Vagina (tissue), 2 donors: ENCODE measurements around the gene EREG. TPM values are rescaled to one million over a fixed set of nuclear protein-coding genes. Genes with fewer than 3 reads are reported as not detected.
A peak's percentile ranks its signal among the peaks of the same experiment; 100 is the strongest.

ENCODE experiments used
- DNase-seq, 2 donors: peaks; one replicate each; pipeline ENCODE4 v3.0.0-alpha.2; 2017; ENCODE audit errors: extremely low spot score in 2 of 2
- H3K27ac ChIP-seq: fragments of 200-600 bp; sonication (generic); one replicate; pipeline ENCODE4 v1.5.1; 2019
- H3K27me3 ChIP-seq: fragments of 200-600 bp; sonication (generic); one replicate; pipeline ENCODE4 v1.5.1; 2019
- H3K36me3 ChIP-seq, 2 donors: fragments of 200-600 bp; sonication (generic); one replicate each; pipeline ENCODE4 v1.5.1; 2017 to 2019
- H3K4me1 ChIP-seq: fragments of 200-600 bp; sonication (generic); one replicate; pipeline ENCODE4 v1.5.1; 2019
- H3K4me3 ChIP-seq, 2 donors: fragments of 200-600 bp; sonication (generic); 1 replicate in 1 of 2; 2 replicates in 1 of 2; pipeline ENCODE4 v1.5.1; 2016 to 2019
- H3K9me3 ChIP-seq: fragments of 200-600 bp; sonication (generic); one replicate; pipeline ENCODE4 v1.5.1; 2019
- POLR2A ChIP-seq, 2 donors: fragments of 450-650 bp; IDR thresholded peaks; one replicate each; pipeline ENCODE4 v1.6.1; 2017; ENCODE audit warnings: antibody characterized with exemption in 2 of 2, mild to moderate bottlenecking in 2 of 2, moderate library complexity in 2 of 2
- POLR2AphosphoS5 ChIP-seq, 2 donors: sonication (generic); formaldehyde crosslinking; IDR thresholded peaks; one replicate each; pipeline ENCODE4 v1.9.0; 2017; ENCODE audit warnings: antibody characterized with exemption in 2 of 2, mild to moderate bottlenecking in 2 of 2, low read depth in 1 of 2; ENCODE audit not compliant: insufficient read depth in 1 of 2
- intact Hi-C: fragments of 100-400 bp; cut with DNase I; formaldehyde crosslinking; loops from one replicate; pipeline ENCODE4 v1.15.1; 2023
- total RNA-seq: library from RNA; depleted of rRNA; stranded (reverse); fragments of >200 nt; gene quantifications from one replicate; pipeline ENCODE4 v1.2.3, GENCODE V29; 2016
- TF ChIP-seq, protein P1 (sequence below), 3 experiments: fragments of 450-650 bp in 2 of 3; fragments of 200-600 bp in 1 of 3; sonication (generic) in 1 of 3; IDR thresholded peaks; one replicate each; pipeline ENCODE4 v1.5.1; 2017 to 2019; ENCODE audit warnings: antibody characterized with exemption in 3 of 3, mild to moderate bottlenecking in 2 of 3, moderate library complexity in 2 of 3

EREG gene
- total RNA-seq, 1 donor from 2014 or later: 1.2 TPM

DNA sequence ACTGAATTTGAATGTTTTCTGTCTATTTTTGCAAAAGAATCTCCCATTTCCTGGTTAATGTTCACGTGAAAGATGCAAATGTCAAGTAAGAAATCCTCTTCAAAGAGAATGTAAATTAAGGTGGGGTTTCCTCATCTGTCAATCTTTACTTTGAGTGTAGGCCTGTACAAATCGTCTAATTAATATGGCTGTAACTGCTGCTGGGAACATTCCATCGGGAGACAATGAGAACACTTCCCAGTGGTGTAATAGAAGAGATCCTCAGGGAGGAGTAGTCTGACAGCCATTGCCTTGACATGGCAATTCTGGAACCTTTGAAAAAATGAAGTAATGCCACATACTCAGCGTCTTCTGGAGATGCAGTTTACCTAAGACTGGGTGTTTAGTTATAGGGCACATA, 3.7 kb downstream of the EREG start:
- Histone ChIP-seq H3K36me3 (no peaks in the 10 kb centered on the region), H3K27ac (no peak overlapping the region), H3K4me1 (peaks cover 16% of the 10 kb centered on the region), H3K4me3 (no peak overlapping the region), H3K27me3 (no peaks in the 10 kb centered on the region), H3K9me3 (no peaks in the 10 kb centered on the region)
- no peak for TF ChIP-seq POLR2AphosphoS5 (IDR thresholded peaks at IDR 0.05; ENCODE audit: insufficient read depth in 1 of 2, low read depth in 1 of 2)
- TF ChIP-seq POLR2A (IDR thresholded peaks at IDR 0.05): no peak
- TF ChIP-seq, protein P1, sequence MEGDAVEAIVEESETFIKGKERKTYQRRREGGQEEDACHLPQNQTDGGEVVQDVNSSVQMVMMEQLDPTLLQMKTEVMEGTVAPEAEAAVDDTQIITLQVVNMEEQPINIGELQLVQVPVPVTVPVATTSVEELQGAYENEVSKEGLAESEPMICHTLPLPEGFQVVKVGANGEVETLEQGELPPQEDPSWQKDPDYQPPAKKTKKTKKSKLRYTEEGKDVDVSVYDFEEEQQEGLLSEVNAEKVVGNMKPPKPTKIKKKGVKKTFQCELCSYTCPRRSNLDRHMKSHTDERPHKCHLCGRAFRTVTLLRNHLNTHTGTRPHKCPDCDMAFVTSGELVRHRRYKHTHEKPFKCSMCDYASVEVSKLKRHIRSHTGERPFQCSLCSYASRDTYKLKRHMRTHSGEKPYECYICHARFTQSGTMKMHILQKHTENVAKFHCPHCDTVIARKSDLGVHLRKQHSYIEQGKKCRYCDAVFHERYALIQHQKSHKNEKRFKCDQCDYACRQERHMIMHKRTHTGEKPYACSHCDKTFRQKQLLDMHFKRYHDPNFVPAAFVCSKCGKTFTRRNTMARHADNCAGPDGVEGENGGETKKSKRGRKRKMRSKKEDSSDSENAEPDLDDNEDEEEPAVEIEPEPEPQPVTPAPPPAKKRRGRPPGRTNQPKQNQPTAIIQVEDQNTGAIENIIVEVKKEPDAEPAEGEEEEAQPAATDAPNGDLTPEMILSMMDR (IDR thresholded peaks at IDR 0.05): no peak
- DNase-seq: no peak
- intact Hi-C loops: no loop called here

DNA sequence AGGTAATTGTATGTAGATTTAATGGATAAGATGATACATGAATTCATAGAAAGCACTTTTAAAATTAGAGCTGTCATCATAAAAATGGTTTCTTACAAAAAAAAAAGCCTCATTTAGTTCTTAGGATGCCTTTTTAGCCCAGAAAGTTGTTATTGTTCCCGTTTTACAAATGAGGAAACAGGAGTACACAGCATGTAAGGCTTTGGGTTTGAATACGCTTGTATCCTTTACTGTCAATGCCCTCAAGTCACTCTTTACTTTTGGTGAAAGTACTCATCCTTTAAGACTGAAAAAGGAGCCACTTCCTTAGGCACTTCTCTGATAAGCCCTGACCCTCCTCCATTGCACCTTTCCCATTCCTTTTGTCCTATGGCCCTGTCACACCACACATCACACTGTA, 4.9 kb downstream of the EREG start:
- Histone ChIP-seq H3K4me3 (no peak overlapping the region), H3K9me3 (no peaks in the 10 kb centered on the region), H3K4me1 (peaks cover 11% of the 10 kb centered on the region), H3K36me3 (no peaks in the 10 kb centered on the region), H3K27me3 (no peaks in the 10 kb centered on the region), H3K27ac (no peak overlapping the region)
- no peak for DNase-seq
- intact Hi-C loops: no loop called here
- TF ChIP-seq POLR2AphosphoS5 (IDR thresholded peaks at IDR 0.05; ENCODE audit: insufficient read depth in 1 of 2, low read depth in 1 of 2): no peak
- TF ChIP-seq, protein P1 (IDR thresholded peaks at IDR 0.05): no peak
- TF ChIP-seq POLR2A (IDR thresholded peaks at IDR 0.05): no peak

DNA sequence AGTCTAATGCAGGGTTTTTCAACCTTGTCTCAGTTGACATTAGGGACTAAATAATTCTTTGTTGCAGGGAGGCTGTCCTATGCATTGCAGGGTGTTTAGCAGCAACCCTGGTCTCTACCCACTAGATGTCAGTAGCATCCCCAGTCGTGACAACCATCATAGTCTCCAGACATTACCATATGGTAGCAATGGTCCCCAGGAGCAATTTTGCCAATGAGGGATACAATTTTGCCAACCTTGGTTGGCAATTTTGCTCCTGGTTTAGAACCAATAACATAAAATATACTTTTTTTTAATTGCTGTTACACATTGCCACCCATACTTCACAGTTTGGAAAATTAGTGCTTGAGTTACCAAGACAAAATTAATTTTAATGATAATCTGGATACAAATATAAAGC, 6.0 kb downstream of the EREG start:
- Histone ChIP-seq H3K27me3 (no peaks in the 10 kb centered on the region), H3K36me3 (no peaks in the 10 kb centered on the region), H3K4me1 (peaks cover under 1% of the 10 kb centered on the region), H3K27ac (no peak overlapping the region), H3K9me3 (no peaks in the 10 kb centered on the region), H3K4me3 (no peak overlapping the region)
- no peak for DNase-seq
- TF ChIP-seq POLR2A (IDR thresholded peaks at IDR 0.05): no peak
- TF ChIP-seq, protein P1 (IDR thresholded peaks at IDR 0.05): peak in 1 of 3 experiments; percentile 11
- no peak for TF ChIP-seq POLR2AphosphoS5 (IDR thresholded peaks at IDR 0.05; ENCODE audit: insufficient read depth in 1 of 2, low read depth in 1 of 2)
- intact Hi-C loops: no loop called here

DNA sequence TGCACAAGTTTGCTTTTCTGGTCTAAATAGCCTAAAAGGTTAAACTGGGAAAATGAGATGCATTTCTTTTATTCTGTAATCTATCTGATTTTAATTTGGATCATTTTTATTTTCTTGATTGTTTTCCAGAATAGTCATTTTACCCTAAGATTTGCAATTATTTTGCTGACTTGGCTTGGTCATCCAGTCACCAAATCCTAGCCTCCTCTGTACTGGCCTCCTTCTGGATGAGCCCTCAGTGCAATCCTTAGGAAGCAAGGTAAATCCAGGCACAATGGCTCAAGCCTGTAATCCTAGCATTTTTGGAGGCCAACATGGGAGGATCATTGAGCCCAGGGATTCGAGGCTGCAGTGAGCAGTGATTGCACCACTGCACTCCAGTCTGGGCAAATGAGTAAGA, 9.2 kb downstream of the EREG start:
- no peaks in the 10 kb centered on the region for H3K36me3 ChIP-seq
- intact Hi-C loops: no loop called here
- TF ChIP-seq POLR2AphosphoS5 (IDR thresholded peaks at IDR 0.05; ENCODE audit: insufficient read depth in 1 of 2, low read depth in 1 of 2) (no peak), POLR2A (IDR thresholded peaks at IDR 0.05) (no peak)
- TF ChIP-seq, protein P1 (IDR thresholded peaks at IDR 0.05): no peak
- no peak overlapping the region for H3K4me3 ChIP-seq
- H3K9me3 ChIP-seq: no peaks in the 10 kb centered on the region
- H3K27ac ChIP-seq: no peak overlapping the region
- H3K4me1 ChIP-seq: no peaks in the 10 kb centered on the region
- DNase-seq: no peak
- H3K27me3 ChIP-seq: no peaks in the 10 kb centered on the region

DNA sequence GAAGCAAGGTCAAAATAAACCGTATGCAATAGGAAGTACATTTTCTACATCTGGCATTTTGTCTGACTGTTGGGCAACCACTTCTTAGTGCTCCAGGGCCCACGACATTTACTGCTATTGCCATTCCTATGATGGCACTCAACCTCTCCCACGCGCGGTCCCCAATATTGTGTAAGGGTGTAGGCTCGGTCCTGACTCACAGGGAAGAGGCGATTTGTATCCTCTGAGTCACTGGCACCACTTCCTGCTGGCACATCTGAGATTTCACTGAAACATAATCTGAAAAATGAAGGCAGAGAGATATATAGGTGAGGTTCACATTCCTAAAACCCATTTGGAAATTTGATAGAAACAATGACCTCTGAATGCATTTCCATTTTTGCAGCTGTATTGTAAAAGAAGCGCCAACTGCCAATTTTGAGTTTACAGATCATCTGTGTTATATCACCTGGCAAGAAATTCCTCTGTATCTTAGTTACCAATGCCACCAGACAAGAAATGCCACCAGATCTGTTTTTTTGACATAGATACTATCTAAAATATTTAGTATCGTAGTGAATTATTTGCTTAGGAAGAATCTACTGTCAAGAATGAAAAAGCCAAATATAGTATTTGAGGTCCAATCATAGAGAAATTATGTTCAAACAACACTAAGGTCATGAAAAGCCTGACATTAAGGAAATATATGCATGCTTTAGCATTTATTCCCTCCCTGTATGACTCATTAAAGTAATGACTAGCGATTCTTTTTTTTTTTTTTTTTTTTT, 9.8 kb downstream of the EREG start:
- DNase-seq: no peak
- Histone ChIP-seq H3K27ac (no peak overlapping the region), H3K4me1 (no peaks in the 10 kb centered on the region), H3K4me3 (no peak overlapping the region), H3K9me3 (no peaks in the 10 kb centered on the region), H3K36me3 (no peaks in the 10 kb centered on the region), H3K27me3 (no peaks in the 10 kb centered on the region)
- TF ChIP-seq POLR2AphosphoS5 (IDR thresholded peaks at IDR 0.05; ENCODE audit: insufficient read depth in 1 of 2, low read depth in 1 of 2) (no peak), POLR2A (IDR thresholded peaks at IDR 0.05) (no peak)
- intact Hi-C loops: no loop called here
